Ovary (tissue), 3 donors: ENCODE data around the gene TSPAN31.

ENCODE experiments used
- POLR2A ChIP-seq: fragments of 450-650 bp; IDR thresholded peaks from one replicate; pipeline ENCODE4 v1.6.1; 2017; ENCODE audit warnings: antibody characterized with exemption, mild to moderate bottlenecking, moderate library complexity
- TF ChIP-seq, protein P1 (sequence below), 3 donors: fragments of 450-650 bp in 2 of 3; fragments of 200-600 bp in 1 of 3; IDR thresholded peaks; one replicate each; pipeline versions ENCODE4 v1.5.1 to v1.8.0; 2016 to 2022; ENCODE audit warnings: antibody characterized with exemption in 3 of 3, mild to moderate bottlenecking in 1 of 3
- donor health status: DM: no; HTN: no; CAD: no.

DNA sequence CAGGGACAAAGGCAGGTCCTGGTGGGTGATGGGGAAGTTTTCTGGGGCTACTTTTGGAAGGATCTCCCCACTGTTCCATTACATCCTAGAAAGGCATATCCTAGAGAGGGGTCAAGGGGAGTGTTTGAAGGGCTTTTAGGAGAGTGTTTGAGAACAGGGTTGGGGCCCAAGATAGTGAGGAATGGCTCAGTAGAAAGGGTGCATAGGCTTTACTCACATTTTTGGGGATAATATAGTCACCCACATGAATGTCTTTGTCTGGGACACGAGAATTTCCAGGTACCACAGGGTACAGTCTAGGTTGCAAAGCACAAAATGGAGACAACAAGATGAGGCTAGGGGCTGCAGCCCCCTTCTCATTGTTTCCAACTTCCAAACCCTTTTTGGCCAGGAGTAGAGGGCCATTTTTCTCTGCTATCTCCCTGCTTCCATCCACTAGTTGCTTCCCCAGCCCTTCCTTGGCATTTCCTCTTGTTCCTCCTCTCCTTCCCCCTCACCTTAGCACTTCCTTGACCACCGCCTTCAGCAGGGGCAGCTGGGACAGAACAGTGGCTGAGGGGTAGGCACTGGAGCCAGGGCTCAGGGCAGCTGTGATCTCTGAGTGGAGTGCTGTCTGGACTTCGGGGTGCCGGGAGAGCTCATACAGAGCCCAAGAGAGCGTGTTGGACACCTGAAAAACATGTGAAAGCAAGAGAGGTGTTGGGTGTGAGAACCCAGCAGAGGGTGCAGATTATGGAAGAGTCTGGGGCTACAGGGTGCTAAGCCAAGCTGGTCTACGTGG lies 19.2 kb downstream of the TSPAN31 start:
- TF ChIP-seq, protein P1, sequence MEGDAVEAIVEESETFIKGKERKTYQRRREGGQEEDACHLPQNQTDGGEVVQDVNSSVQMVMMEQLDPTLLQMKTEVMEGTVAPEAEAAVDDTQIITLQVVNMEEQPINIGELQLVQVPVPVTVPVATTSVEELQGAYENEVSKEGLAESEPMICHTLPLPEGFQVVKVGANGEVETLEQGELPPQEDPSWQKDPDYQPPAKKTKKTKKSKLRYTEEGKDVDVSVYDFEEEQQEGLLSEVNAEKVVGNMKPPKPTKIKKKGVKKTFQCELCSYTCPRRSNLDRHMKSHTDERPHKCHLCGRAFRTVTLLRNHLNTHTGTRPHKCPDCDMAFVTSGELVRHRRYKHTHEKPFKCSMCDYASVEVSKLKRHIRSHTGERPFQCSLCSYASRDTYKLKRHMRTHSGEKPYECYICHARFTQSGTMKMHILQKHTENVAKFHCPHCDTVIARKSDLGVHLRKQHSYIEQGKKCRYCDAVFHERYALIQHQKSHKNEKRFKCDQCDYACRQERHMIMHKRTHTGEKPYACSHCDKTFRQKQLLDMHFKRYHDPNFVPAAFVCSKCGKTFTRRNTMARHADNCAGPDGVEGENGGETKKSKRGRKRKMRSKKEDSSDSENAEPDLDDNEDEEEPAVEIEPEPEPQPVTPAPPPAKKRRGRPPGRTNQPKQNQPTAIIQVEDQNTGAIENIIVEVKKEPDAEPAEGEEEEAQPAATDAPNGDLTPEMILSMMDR (IDR thresholded peaks at IDR 0.05), result no peak
- TF ChIP-seq POLR2A, result no peak
